Endothelial cell of umbilical vein (primary cell): ENCODE measurements around the gene GFI1B.

Source experiments
- EZH2 ChIP-seq: IDR thresholded peaks from 2 replicates; pipeline ENCODE4 v1.6.1; 2012; ENCODE audit warnings: borderline replicate concordance, low read depth, mild to moderate bottlenecking, moderate library complexity, low read length, inconsistent platforms; ENCODE audit not compliant: severe bottlenecking
- FOS ChIP-seq: IDR thresholded peaks from 2 replicates; pipeline ENCODE4 v1.6.1; 2011; ENCODE audit warnings: mild to moderate bottlenecking, low read length, moderate library complexity, borderline replicate concordance; ENCODE audit not compliant: insufficient read depth
- POLR2A ChIP-seq: IDR thresholded peaks from 2 replicates; pipeline ENCODE4 v1.6.1; 2012; ENCODE audit warnings: low read depth, mild to moderate bottlenecking, control low read depth, low read length
- POLR2AphosphoS5 ChIP-seq: IDR thresholded peaks from 2 replicates; pipeline ENCODE4 v1.6.1; 2012; ENCODE audit warnings: low read depth, mild to moderate bottlenecking, control low read depth, low read length, moderate library complexity; ENCODE audit not compliant: insufficient read depth
- TF ChIP-seq, protein P1 (sequence below), 2 donors: IDR thresholded peaks; 1 replicate in 1 of 2; 2 replicates in 1 of 2; pipeline ENCODE4 v1.5.1; 2011; ENCODE audit warnings: low read length in 2 of 2, mild to moderate bottlenecking in 2 of 2, moderate library complexity in 2 of 2, control low read depth in 1 of 2, inconsistent platforms in 1 of 2, low read depth in 1 of 2; ENCODE audit not compliant: insufficient read depth in 1 of 2; ENCODE audit errors: extremely low read depth in 1 of 2

GRCh38 chr9:133031130-133031422 lies 52.6 kb downstream of the GFI1B start:
- no peak for TF ChIP-seq EZH2
- TF ChIP-seq, protein P1, sequence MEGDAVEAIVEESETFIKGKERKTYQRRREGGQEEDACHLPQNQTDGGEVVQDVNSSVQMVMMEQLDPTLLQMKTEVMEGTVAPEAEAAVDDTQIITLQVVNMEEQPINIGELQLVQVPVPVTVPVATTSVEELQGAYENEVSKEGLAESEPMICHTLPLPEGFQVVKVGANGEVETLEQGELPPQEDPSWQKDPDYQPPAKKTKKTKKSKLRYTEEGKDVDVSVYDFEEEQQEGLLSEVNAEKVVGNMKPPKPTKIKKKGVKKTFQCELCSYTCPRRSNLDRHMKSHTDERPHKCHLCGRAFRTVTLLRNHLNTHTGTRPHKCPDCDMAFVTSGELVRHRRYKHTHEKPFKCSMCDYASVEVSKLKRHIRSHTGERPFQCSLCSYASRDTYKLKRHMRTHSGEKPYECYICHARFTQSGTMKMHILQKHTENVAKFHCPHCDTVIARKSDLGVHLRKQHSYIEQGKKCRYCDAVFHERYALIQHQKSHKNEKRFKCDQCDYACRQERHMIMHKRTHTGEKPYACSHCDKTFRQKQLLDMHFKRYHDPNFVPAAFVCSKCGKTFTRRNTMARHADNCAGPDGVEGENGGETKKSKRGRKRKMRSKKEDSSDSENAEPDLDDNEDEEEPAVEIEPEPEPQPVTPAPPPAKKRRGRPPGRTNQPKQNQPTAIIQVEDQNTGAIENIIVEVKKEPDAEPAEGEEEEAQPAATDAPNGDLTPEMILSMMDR (IDR thresholded peaks at IDR 0.05; ENCODE audit: extremely low read depth in 1 of 2, insufficient read depth in 1 of 2, low read depth in 1 of 2, low read length in 2 of 2): no peak
- TF ChIP-seq POLR2AphosphoS5: no peak
- TF ChIP-seq FOS: no peak
- no peak for TF ChIP-seq POLR2A
